Posterior vena cava (tissue), 2 donors: ENCODE results near the gene BAMBI. TPM values are rescaled to one million over a fixed set of nuclear protein-coding genes. Genes with fewer than 3 reads are reported as not detected.
"Not testable (repeated sequence)": the region's sequence is repeated elsewhere in the genome, so short reads cannot be mapped to it uniquely, and the experiment has no call there.

Experiments used
- DNase-seq: peaks from one replicate; pipeline ENCODE4 v3.0.0-alpha.2; 2020; ENCODE audit warnings: low spot score
- intact Hi-C, 2 donors: fragments of 100-400 bp; cut with DNase I; formaldehyde crosslinking; loops; one replicate each; pipeline versions ENCODE4 v1.14.1 to v1.14.2; 2022 to 2023
- long read RNA-seq, 2 donors: library from polyadenylated mRNA; unstranded; transcript quantifications; one replicate each; pipeline ENCODE4 v2.0.0, GENCODE V29; 2020 to 2021
- total RNA-seq, 2 donors: library from RNA; stranded (reverse); fragmentation: NEBNext Ultra II Directional; extraction: Animal tissue kit (Norgen Biotek cat#: 25700); gene quantifications; one replicate each; pipeline ENCODE4 v1.2.1, GENCODE V29; 2021
- donor health status: DM: yes; HTN: yes; CAD: no.
- donor health status: DM: yes; HTN: yes; CAD: no.

Gene BAMBI
- 10 to 100 TPM; 11.1 to 12.9 TPM for total RNA-seq
- long read RNA-seq, donor 1, transcript BAMBI-201 (3 exons, 1,877 nt), result major isoform, 13 of 13 reads
- long read RNA-seq, donor 1, partial matches to known transcripts, result 0 of 13 reads
- long read RNA-seq, donor 1, other reads (novel, unspliced or antisense), result 0 of 13 reads
- long read RNA-seq, donor 2, partial matches to known transcripts, result 2 of 4 reads
- long read RNA-seq, donor 2, other reads (novel, unspliced or antisense), result 1 of 4 reads

- intact Hi-C loops, result loop anchor here (5.0 to 10.0 kb wide), 2 partner anchors 315 to 458 kb away; no protein-coding TSS in a partner anchor
- peak; percentile 96 for DNase-seq
These were observed at the start of gene BAMBI for GRCh38 chr10:28676968-28677887. Gene BAMBI, plus strand, starts transcription at chr10:28677521. Its CDS starts 377 bp downstream, at chr10:28677898.

GRCh38 chr10:28628184-28628893, 49.0 kb upstream of the BAMBI start:
- peak; percentile 95 for DNase-seq
- intact Hi-C loops, result loop anchor here in 1 of 2 donors (5.0 kb wide), 1 partner anchor 674 kb away; no protein-coding TSS in a partner anchor

- DNase-seq, result no peak
- intact Hi-C loops, result no loop called here
These were observed 45.3 kb upstream of the BAMBI start for GRCh38 chr10:28631896-28632583.

- intact Hi-C loops, result no loop called here
- no peak for DNase-seq
These were observed 44.8 kb upstream of the BAMBI start for GRCh38 chr10:28632584-28632945.

GRCh38 chr10:28633750-28634149, 43.6 kb upstream of the BAMBI start:
- intact Hi-C loops, result no loop called here

GRCh38 chr10:28637346-28637745, 40.0 kb upstream of the BAMBI start:
- intact Hi-C loops, result no loop called here
- DNase-seq, result no peak

More at GRCh38 chr10:28633750-28634149, 43.6 kb upstream of the BAMBI start:
- DNase-seq, result no peak

- intact Hi-C loops, result no loop called here
- DNase-seq, result no peak
These were observed 38.9 kb upstream of the BAMBI start for GRCh38 chr10:28638392-28638791.

- no peak for DNase-seq
- intact Hi-C loops, result no loop called here
These were observed 36.8 kb upstream of the BAMBI start for GRCh38 chr10:28640551-28640950.

- no peak for DNase-seq
These were observed 32.7 kb upstream of the BAMBI start for GRCh38 chr10:28644647-28645046.

GRCh38 chr10:28652106-28652505, 25.2 kb upstream of the BAMBI start:
- intact Hi-C loops, result no loop called here
- DNase-seq, result no peak

More at GRCh38 chr10:28644647-28645046, 32.7 kb upstream of the BAMBI start:
- intact Hi-C loops, result no loop called here

- intact Hi-C loops, result no loop called here
- DNase-seq, result no peak
These were observed 24.6 kb upstream of the BAMBI start for GRCh38 chr10:28652703-28653102.

GRCh38 chr10:28658824-28659223, 18.5 kb upstream of the BAMBI start:
- intact Hi-C loops, DNase-seq: not testable (repeated sequence)

- intact Hi-C loops, result loop anchor here in 1 of 2 donors (5.0 kb wide), 1 partner anchor 641 kb away; no protein-coding TSS in a partner anchor
- no peak for DNase-seq
These were observed 16.3 kb upstream of the BAMBI start for GRCh38 chr10:28661035-28661434.

GRCh38 chr10:28663576-28664368, 13.5 kb upstream of the BAMBI start:
- intact Hi-C loops, result loop anchor here in 1 of 2 donors (5.0 kb wide), 1 partner anchor 639 kb away; no protein-coding TSS in a partner anchor
- DNase-seq, result peak; percentile 92

- no peak for DNase-seq
- intact Hi-C loops, result loop anchor here in 1 of 2 donors (5.0 kb wide), 1 partner anchor 638 kb away; no protein-coding TSS in a partner anchor
These were observed 13.0 kb upstream of the BAMBI start for GRCh38 chr10:28664369-28664740.

GRCh38 chr10:28666751-28667467, 10.4 kb upstream of the BAMBI start:
- intact Hi-C loops, result no loop called here

GRCh38 chr10:28668363-28669226, 8.7 kb upstream of the BAMBI start:
- peak; percentile 92 for DNase-seq
- intact Hi-C loops, result no loop called here

More at GRCh38 chr10:28666751-28667467, 10.4 kb upstream of the BAMBI start:
- DNase-seq, result no peak
